HG02981 (cell line): ENCODE data around the gene RXRG.

ENCODE experiments used
- ATAC-seq: cut with Tn5 transposase; IDR thresholded peaks from one replicate; pipeline ENCODE4 v1.9.1; 2021; ENCODE audit warnings: mild to moderate bottlenecking, moderate library complexity; ENCODE audit not compliant: unreplicated experiment

RXRG gene

GRCh38 chr1:165371588-165372225 lies 73.2 kb downstream of the RXRG start:
- ATAC-seq, result no peak

- peak; percentile 68 for ATAC-seq
Measured at GRCh38 chr1:165369255-165369848, 75.6 kb downstream of the RXRG start.

- ATAC-seq, result peak; percentile 64
Measured at GRCh38 chr1:165367375-165367993, 77.4 kb downstream of the RXRG start.

GRCh38 chr1:165365341-165365740 lies 79.6 kb downstream of the RXRG start:
- no peak for ATAC-seq

- no peak for ATAC-seq
Measured at GRCh38 chr1:165364568-165365133, 80.3 kb downstream of the RXRG start.

GRCh38 chr1:165356876-165357275 lies 88.0 kb downstream of the RXRG start:
- ATAC-seq, result no peak

GRCh38 chr1:165355977-165356811 lies 88.7 kb downstream of the RXRG start, which contains the start of gene LMX1A:
Gene LMX1A, minus strand, starts transcription at chr1:165356715. Its CDS starts 1,156 bp downstream, at chr1:165355559.
- ATAC-seq, result no peak

GRCh38 chr1:165355139-165355976 lies 89.6 kb downstream of the RXRG start:
- no peak for ATAC-seq

GRCh38 chr1:165354739-165355138 lies 90.2 kb downstream of the RXRG start:
- no peak for ATAC-seq

GRCh38 chr1:165353731-165354671 lies 90.9 kb downstream of the RXRG start:
- ATAC-seq, result no peak

- ATAC-seq, result no peak
Measured at GRCh38 chr1:165352442-165353293, 92.3 kb downstream of the RXRG start.

- no peak for ATAC-seq
Measured at GRCh38 chr1:165351863-165352441, 93.0 kb downstream of the RXRG start.
